Keratinocyte (primary cell): ENCODE measurements around the gene RTN4IP1. TPM values are rescaled to one million over a fixed set of nuclear protein-coding genes. Genes with fewer than 3 reads are reported as not detected.

Experiments
- DNase-seq: peaks from one replicate; pipeline ENCODE4 v3.0.0-alpha.2; 2011; ENCODE audit warnings: low read depth, missing footprints, low spot score
- FAIRE-seq: peaks from 2 replicates; lab custom pipeline; 2011; peaks lifted over from hg19 to GRCh38; lab: Jason Lieb, UNC
- H2AFZ ChIP-seq: 2 replicates; pipeline ENCODE4 v1.6.0; 2012; ENCODE audit warnings: low read length, control low read depth, inconsistent platforms; ENCODE audit not compliant: control insufficient read depth
- H3K27ac ChIP-seq: 2 replicates; pipeline ENCODE4 v1.5.1; 2011; ENCODE audit warnings: low read length; ENCODE audit not compliant: control insufficient read depth, insufficient read depth
- H3K27me3 ChIP-seq: 3 replicates; pipeline ENCODE4 v1.6.0; 2011; ENCODE audit warnings: low read length; ENCODE audit not compliant: control insufficient read depth, insufficient read depth; ENCODE audit errors: extremely low read depth
- H3K36me3 ChIP-seq, 2 experiments: 2 replicates in 1 of 2; 3 replicates in 1 of 2; pipeline ENCODE4 v1.5.1; 2011; ENCODE audit warnings: low read length in 2 of 2, mild to moderate bottlenecking in 1 of 2; ENCODE audit not compliant: control insufficient read depth in 2 of 2, insufficient read depth in 2 of 2; ENCODE audit errors: extremely low read depth in 1 of 2
- H3K4me1 ChIP-seq: 3 replicates; pipeline ENCODE4 v1.5.1; 2011; ENCODE audit warnings: low read length; ENCODE audit not compliant: control insufficient read depth, insufficient read depth; ENCODE audit errors: extremely low read depth
- H3K4me2 ChIP-seq: 3 replicates; pipeline ENCODE4 v1.6.0; 2011; ENCODE audit warnings: low read depth, low read length; ENCODE audit not compliant: control insufficient read depth, insufficient read depth; ENCODE audit errors: extremely low read depth
- H3K4me3 ChIP-seq, 3 experiments: fragments of 200-600 bp in 1 of 3; sonication (generic) in 1 of 3; 2 replicates in 2 of 3; 3 replicates in 1 of 3; pipeline ENCODE4 v1.5.1; 2011 to 2016; ENCODE audit warnings: low read length in 3 of 3, mild to moderate bottlenecking in 3 of 3, control low read depth in 2 of 3, inconsistent platforms in 1 of 3, low read depth in 1 of 3, mixed read lengths in 1 of 3, mixed run types in 1 of 3, moderate library complexity in 1 of 3; ENCODE audit not compliant: control insufficient read depth in 2 of 3, insufficient read depth in 2 of 3; ENCODE audit errors: extremely low read depth in 1 of 3
- H3K79me2 ChIP-seq: 2 replicates; pipeline ENCODE4 v1.6.0; 2012; ENCODE audit warnings: low read length; ENCODE audit not compliant: control insufficient read depth, insufficient read depth
- H3K9ac ChIP-seq: 3 replicates; pipeline ENCODE4 v1.6.0; 2011; ENCODE audit warnings: low read length; ENCODE audit not compliant: control insufficient read depth, insufficient read depth; ENCODE audit errors: extremely low read depth
- H3K9me1 ChIP-seq: 3 replicates; pipeline ENCODE4 v1.6.0; 2011; ENCODE audit warnings: low read length; ENCODE audit not compliant: control insufficient read depth, insufficient read depth; ENCODE audit errors: extremely low read depth
- H3K9me3 ChIP-seq: 2 replicates; pipeline ENCODE4 v1.5.1; 2012; ENCODE audit warnings: low read depth, low read length; ENCODE audit not compliant: control insufficient read depth
- H4K20me1 ChIP-seq: 3 replicates; pipeline ENCODE4 v1.6.0; 2011; ENCODE audit warnings: low read length; ENCODE audit not compliant: control insufficient read depth, insufficient read depth; ENCODE audit errors: extremely low read depth
- CTCF ChIP-seq, 3 experiments: IDR thresholded peaks in 1 of 3; conservative IDR thresholded peaks in 1 of 3; optimal IDR thresholded peaks in 1 of 3; 2 replicates in 2 of 3; 3 replicates in 1 of 3; pipeline versions ENCODE3 to v1.5.1; 2011; ENCODE audit warnings: low read length in 3 of 3, mild to moderate bottlenecking in 3 of 3, moderate library complexity in 2 of 3, control low read depth in 1 of 3, inconsistent platforms in 1 of 3; ENCODE audit not compliant: insufficient read depth in 2 of 3; ENCODE audit errors: extremely low read depth in 1 of 3
- EZH2 ChIP-seq: IDR thresholded peaks from one replicate; pipeline ENCODE4 v1.6.1; 2012; ENCODE audit warnings: inconsistent platforms, mild to moderate bottlenecking, low read length, moderate library complexity
- dilution Hi-C: fragments of 300-500 bp; cut with MboI; formaldehyde crosslinking; loops from one replicate; pipeline ENCODE4 v1.7.0; 2020; ENCODE audit warnings: low sequenced_read_pairs; ENCODE audit not compliant: extremely low pct_ligation_motif_present
- polyA plus RNA-seq, 5 experiments: library from polyadenylated mRNA; depleted of rRNA in 3 of 5; stranded (reverse) in 3 of 5; stranded (forward) in 1 of 5; unstranded in 1 of 5; fragments of >200 nt; gene quantifications; 1 replicate in 1 of 5; 2 replicates in 3 of 5; 3 replicates in 1 of 5; pipeline versions ENCODE4 v1.2.1 to v1.2.3, GENCODE V29; 2011 to 2012; ENCODE audit warnings: missing spikeins in 2 of 5, low read depth in 1 of 5, low replicate concordance in 1 of 5

Gene RTN4IP1
- polyA plus RNA-seq, 1 donor (not counting 4 experiments of a cell fraction or from before 2014, with no cell fraction given): 8.0 TPM

- no peak for TF ChIP-seq EZH2
- no peak for TF ChIP-seq CTCF (optimal IDR thresholded peaks at IDR 0.05 in 1 of 3, IDR thresholded peaks at IDR 0.05 in 1 of 3, conservative IDR thresholded peaks at IDR 0.05 in 1 of 3; ENCODE audit: extremely low read depth in 1 of 3, insufficient read depth in 2 of 3, low read length in 3 of 3)
- H3K9me1 ChIP-seq: no peaks in the 10 kb centered on the region
- DNase-seq (no peak), FAIRE-seq (no peak)
- H3K4me1 ChIP-seq: no peaks in the 10 kb centered on the region
- dilution Hi-C loops: no loop called here
- no peaks in the 10 kb centered on the region for H4K20me1 ChIP-seq
- no peak overlapping the region for H3K27ac ChIP-seq
- no peaks in the 10 kb centered on the region for H3K9me3 ChIP-seq
- no peak overlapping the region for H3K4me3 ChIP-seq
- no peak overlapping the region for H3K9ac ChIP-seq
- H3K4me2 ChIP-seq: no peak overlapping the region
- H3K27me3 ChIP-seq: no peaks in the 10 kb centered on the region
- H3K36me3 ChIP-seq: peaks cover 0 to 8% of the 10 kb centered on the region in 2 experiments
- H2AFZ ChIP-seq: no peak overlapping the region
- no peaks in the 10 kb centered on the region for H3K79me2 ChIP-seq
Observed at GRCh38 chr6:106579281-106579680, 50.0 kb downstream of the RTN4IP1 start.

- H3K36me3 ChIP-seq: peaks cover 4 to 6% of the 10 kb centered on the region in 2 experiments
- no peak overlapping the region for H3K4me3 ChIP-seq
- dilution Hi-C loops: no loop called here
- DNase-seq: no peak
- H4K20me1 ChIP-seq: no peaks in the 10 kb centered on the region
- H3K27ac ChIP-seq: no peak overlapping the region
- H3K4me1 ChIP-seq: no peaks in the 10 kb centered on the region
- TF ChIP-seq CTCF (optimal IDR thresholded peaks at IDR 0.05 in 1 of 3, IDR thresholded peaks at IDR 0.05 in 1 of 3, conservative IDR thresholded peaks at IDR 0.05 in 1 of 3; ENCODE audit: extremely low read depth in 1 of 3, insufficient read depth in 2 of 3, low read length in 3 of 3): no peak
- no peak for TF ChIP-seq EZH2
- H3K9ac ChIP-seq: no peak overlapping the region
- H3K27me3 ChIP-seq: no peaks in the 10 kb centered on the region
- H3K9me1 ChIP-seq: no peaks in the 10 kb centered on the region
- H3K79me2 ChIP-seq: no peaks in the 10 kb centered on the region
- FAIRE-seq: no peak
- H2AFZ ChIP-seq: no peak overlapping the region
- H3K9me3 ChIP-seq: no peaks in the 10 kb centered on the region
- no peak overlapping the region for H3K4me2 ChIP-seq
Observed at GRCh38 chr6:106574741-106575458, 54.4 kb downstream of the RTN4IP1 start.
